ENCODE results near the gene IL1RAPL1. TPM values are rescaled to one million over a fixed set of nuclear protein-coding genes. Genes with fewer than 3 reads are reported as not detected.

The IL1RAPL1 gene
- total RNA-seq, 1 experiment from 2014 or later, result not detected

GRCh38 chrX:29553542-29553941, 966.3 kb downstream of the IL1RAPL1 start:
- H3K4me3 Mint-ChIP-seq (ENCODE audit: unreplicated experiment), result no peak overlapping the region
- H3K9me3 Mint-ChIP-seq (ENCODE audit: unreplicated experiment), result peaks cover 3% of the 10 kb centered on the region
- intact Hi-C loops (cut with micrococcal nuclease), result no loop called here
- DNase-seq (ENCODE audit: unreplicated experiment), result no peak
- H3K27ac Mint-ChIP-seq (ENCODE audit: low read depth, unreplicated experiment), result no peak overlapping the region
- CTCF ChIA-PET, result no interaction called here
- H3K27me3 Mint-ChIP-seq (ENCODE audit: insufficient read depth, unreplicated experiment), result peaks cover 25% of the 10 kb centered on the region
- no TSS peak for BruUV-seq (replicated peaks)
- H3K36me3 Mint-ChIP-seq (ENCODE audit: insufficient read depth, unreplicated experiment), result peaks cover 6% of the 10 kb centered on the region
- POLR2A ChIA-PET, result no interaction called here
- no peak for TF ChIP-seq CTCF (IDR thresholded peaks at IDR 0.05; ENCODE audit: unreplicated experiment)
- H3K4me1 Mint-ChIP-seq (ENCODE audit: insufficient read depth, unreplicated experiment), result no peaks in the 10 kb centered on the region

- no peak for DNase-seq (ENCODE audit: unreplicated experiment)
- TF ChIP-seq CTCF (IDR thresholded peaks at IDR 0.05; ENCODE audit: unreplicated experiment), result no peak
- intact Hi-C loops (cut with micrococcal nuclease), result no loop called here
- Mint-ChIP-seq H3K9me3 (ENCODE audit: unreplicated experiment) (peaks cover 14% of the 10 kb centered on the region), H3K27me3 (ENCODE audit: insufficient read depth, unreplicated experiment) (peaks cover 22% of the 10 kb centered on the region), H3K27ac (ENCODE audit: low read depth, unreplicated experiment) (no peak overlapping the region), H3K4me1 (ENCODE audit: insufficient read depth, unreplicated experiment) (no peaks in the 10 kb centered on the region), H3K4me3 (ENCODE audit: unreplicated experiment) (no peak overlapping the region), H3K36me3 (ENCODE audit: insufficient read depth, unreplicated experiment) (peaks cover 6% of the 10 kb centered on the region)
- POLR2A ChIA-PET, result no interaction called here
- no TSS peak for BruUV-seq (replicated peaks)
- CTCF ChIA-PET, result interaction anchor here (0.6 kb wide), 1 partner anchor 1980 kb away, joined by 3 read pairs; no protein-coding TSS in a partner anchor
Observed at GRCh38 chrX:29555465-29556091, 968.3 kb downstream of the IL1RAPL1 start.

- H3K27ac Mint-ChIP-seq (ENCODE audit: low read depth, unreplicated experiment), result no peak overlapping the region
- no TSS peak for BruUV-seq (replicated peaks)
- intact Hi-C loops (cut with micrococcal nuclease), result no loop called here
- ChIA-PET POLR2A (no interaction called here), CTCF (interaction anchor here (0.7 kb wide), 1 partner anchor 296 kb away, joined by 5 read pairs; no protein-coding TSS in a partner anchor)
- no peak for TF ChIP-seq CTCF (IDR thresholded peaks at IDR 0.05; ENCODE audit: unreplicated experiment)
- peaks cover 19% of the 10 kb centered on the region for H3K9me3 Mint-ChIP-seq (ENCODE audit: unreplicated experiment)
- no peaks in the 10 kb centered on the region for H3K4me1 Mint-ChIP-seq (ENCODE audit: insufficient read depth, unreplicated experiment)
- H3K36me3 Mint-ChIP-seq (ENCODE audit: insufficient read depth, unreplicated experiment), result no peaks in the 10 kb centered on the region
- no peak overlapping the region for H3K4me3 Mint-ChIP-seq (ENCODE audit: unreplicated experiment)
- H3K27me3 Mint-ChIP-seq (ENCODE audit: insufficient read depth, unreplicated experiment), result peaks cover 11% of the 10 kb centered on the region
- no peak for DNase-seq (ENCODE audit: unreplicated experiment)
Observed at GRCh38 chrX:29560065-29560464, 972.8 kb downstream of the IL1RAPL1 start.

GRCh38 chrX:29561417-29561816, 974.2 kb downstream of the IL1RAPL1 start:
- Mint-ChIP-seq H3K27me3 (ENCODE audit: insufficient read depth, unreplicated experiment) (peaks cover 11% of the 10 kb centered on the region), H3K4me1 (ENCODE audit: insufficient read depth, unreplicated experiment) (no peaks in the 10 kb centered on the region), H3K4me3 (ENCODE audit: unreplicated experiment) (no peak overlapping the region), H3K9me3 (ENCODE audit: unreplicated experiment) (peaks cover 19% of the 10 kb centered on the region), H3K36me3 (ENCODE audit: insufficient read depth, unreplicated experiment) (no peaks in the 10 kb centered on the region), H3K27ac (ENCODE audit: low read depth, unreplicated experiment) (peak overlapping the region; percentile 31)
- BruUV-seq (replicated peaks), result no TSS peak
- no peak for TF ChIP-seq CTCF (IDR thresholded peaks at IDR 0.05; ENCODE audit: unreplicated experiment)
- ChIA-PET CTCF (no interaction called here), POLR2A (no interaction called here)
- DNase-seq (ENCODE audit: unreplicated experiment), result peak; percentile 21
- intact Hi-C loops (cut with micrococcal nuclease), result no loop called here

Data from MCF 10A (cell line).